HG02588 (cell line): ENCODE data around the gene PM20D1.

ENCODE experiments used
- ATAC-seq: cut with Tn5 transposase; IDR thresholded peaks from one replicate; pipeline ENCODE4 v1.9.1; 2021; ENCODE audit warnings: mild to moderate bottlenecking, moderate library complexity; ENCODE audit not compliant: unreplicated experiment

Gene PM20D1

DNA sequence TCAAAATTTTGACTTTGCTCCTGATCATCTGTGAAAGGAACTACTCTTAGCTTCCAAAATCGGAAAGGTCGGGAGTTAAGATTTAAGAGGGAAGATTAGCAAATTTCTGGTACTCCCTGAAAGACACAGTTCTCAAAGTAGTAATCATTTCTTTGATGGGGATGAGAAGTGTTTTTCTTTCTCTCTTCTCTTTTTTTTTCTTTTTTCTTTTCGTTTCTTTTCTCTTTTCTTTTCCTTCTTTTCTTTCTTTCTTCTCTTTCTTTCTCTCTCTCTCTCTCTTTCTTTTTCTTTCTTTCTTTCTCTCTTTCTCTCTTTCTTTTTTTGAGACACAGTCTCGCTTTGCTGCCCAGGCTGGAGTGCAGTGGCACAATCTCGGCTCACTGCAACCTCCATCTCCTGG is 69.6 kb downstream of the PM20D1 start:
- no peak for ATAC-seq
